Neutrophil (primary cell): Measurements from ENCODE around the gene PRRX2.

ENCODE experiments used
- H3K27ac ChIP-seq: fragments of 200-600 bp; sonication (generic); 2 replicates; pipeline ENCODE4 v1.5.1; 2016; ENCODE audit warnings: mild to moderate bottlenecking, moderate library complexity
- H3K27me3 ChIP-seq: fragments of 200-600 bp; sonication (generic); 2 replicates; pipeline ENCODE4 v1.6.0; 2016; ENCODE audit warnings: mild to moderate bottlenecking
- H3K36me3 ChIP-seq: fragments of 200-600 bp; sonication (generic); 2 replicates; pipeline ENCODE4 v1.5.1; 2017
- H3K4me1 ChIP-seq, 2 experiments: fragments of 200-600 bp in 1 of 2; sonication (generic) in 1 of 2; 1 replicate in 1 of 2; 2 replicates in 1 of 2; pipeline versions ENCODE4 v1.5.1 to v1.6.1; 2013 to 2016; ENCODE audit warnings: low read depth in 1 of 2, low read length in 1 of 2, mild to moderate bottlenecking in 1 of 2, moderate library complexity in 1 of 2; ENCODE audit not compliant: control insufficient read depth in 1 of 2, insufficient read depth in 1 of 2
- H3K4me3 ChIP-seq, 2 experiments: fragments of 200-600 bp in 1 of 2; sonication (generic) in 1 of 2; 1 replicate in 1 of 2; 2 replicates in 1 of 2; pipeline ENCODE4 v1.5.1; 2013 to 2016; ENCODE audit warnings: low read depth in 1 of 2, low read length in 1 of 2, mild to moderate bottlenecking in 1 of 2, moderate library complexity in 1 of 2
- H3K9me3 ChIP-seq: fragments of 200-600 bp; sonication (generic); 2 replicates; pipeline ENCODE4 v1.5.1; 2016
- TF ChIP-seq, protein P1 (sequence below): fragments of 200-600 bp; sonication (generic); IDR thresholded peaks from 2 replicates; pipeline ENCODE4 v1.5.1; 2016; ENCODE audit warnings: antibody characterized with exemption

Gene PRRX2

DNA sequence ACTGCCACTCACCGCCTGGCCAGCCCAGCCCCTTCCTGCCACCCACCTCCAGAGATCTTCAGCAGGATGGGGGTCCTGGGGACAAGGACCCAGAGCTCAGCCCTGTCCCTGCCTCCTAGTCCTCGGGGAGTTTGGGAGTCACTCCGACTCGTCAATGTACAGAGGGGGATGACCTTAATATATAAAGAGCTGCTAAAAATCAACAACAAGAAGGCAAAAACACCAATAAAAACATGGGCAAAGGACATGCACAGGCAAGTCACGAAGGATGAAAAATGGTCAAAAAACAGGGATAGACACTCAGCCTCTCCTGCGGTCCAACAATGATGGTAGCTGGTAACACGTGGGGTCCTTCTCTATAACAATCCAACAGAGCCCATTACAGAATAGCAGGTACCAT, 18.8 kb upstream of the PRRX2 start:
- Histone ChIP-seq H3K27ac (no peak overlapping the region), H3K4me3 (no peak overlapping the region), H3K27me3 (peaks cover 3% of the 10 kb centered on the region), H3K4me1 (peaks cover 6 to 9% of the 10 kb centered on the region in 2 experiments), H3K9me3 (no peaks in the 10 kb centered on the region), H3K36me3 (no peaks in the 10 kb centered on the region)
- TF ChIP-seq, protein P1, sequence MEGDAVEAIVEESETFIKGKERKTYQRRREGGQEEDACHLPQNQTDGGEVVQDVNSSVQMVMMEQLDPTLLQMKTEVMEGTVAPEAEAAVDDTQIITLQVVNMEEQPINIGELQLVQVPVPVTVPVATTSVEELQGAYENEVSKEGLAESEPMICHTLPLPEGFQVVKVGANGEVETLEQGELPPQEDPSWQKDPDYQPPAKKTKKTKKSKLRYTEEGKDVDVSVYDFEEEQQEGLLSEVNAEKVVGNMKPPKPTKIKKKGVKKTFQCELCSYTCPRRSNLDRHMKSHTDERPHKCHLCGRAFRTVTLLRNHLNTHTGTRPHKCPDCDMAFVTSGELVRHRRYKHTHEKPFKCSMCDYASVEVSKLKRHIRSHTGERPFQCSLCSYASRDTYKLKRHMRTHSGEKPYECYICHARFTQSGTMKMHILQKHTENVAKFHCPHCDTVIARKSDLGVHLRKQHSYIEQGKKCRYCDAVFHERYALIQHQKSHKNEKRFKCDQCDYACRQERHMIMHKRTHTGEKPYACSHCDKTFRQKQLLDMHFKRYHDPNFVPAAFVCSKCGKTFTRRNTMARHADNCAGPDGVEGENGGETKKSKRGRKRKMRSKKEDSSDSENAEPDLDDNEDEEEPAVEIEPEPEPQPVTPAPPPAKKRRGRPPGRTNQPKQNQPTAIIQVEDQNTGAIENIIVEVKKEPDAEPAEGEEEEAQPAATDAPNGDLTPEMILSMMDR = no peak

DNA sequence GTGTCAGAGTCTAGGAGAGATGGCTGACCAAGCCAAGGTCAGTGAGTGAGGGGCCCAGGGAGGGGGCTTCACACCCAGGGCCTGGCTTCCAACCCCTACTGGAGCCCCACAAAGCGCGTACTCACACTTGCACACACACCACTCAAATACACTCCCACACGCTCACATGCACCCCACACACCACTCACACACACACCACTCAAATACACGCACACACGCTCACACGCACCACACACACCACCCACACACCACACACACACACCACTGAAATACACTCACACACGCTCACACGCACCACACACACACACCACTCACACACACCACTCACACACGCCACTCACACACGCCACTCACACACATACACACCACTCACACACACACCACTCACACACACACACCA, 17.8 kb upstream of the PRRX2 start:
- H3K9me3 ChIP-seq = no peaks in the 10 kb centered on the region
- no peak overlapping the region for H3K27ac ChIP-seq
- H3K27me3 ChIP-seq = peaks cover 3% of the 10 kb centered on the region
- H3K4me3 ChIP-seq = no peak overlapping the region
- TF ChIP-seq, protein P1 = no peak
- no peaks in the 10 kb centered on the region for H3K36me3 ChIP-seq
- H3K4me1 ChIP-seq = peaks cover under 1 to 1% of the 10 kb centered on the region in 2 experiments

DNA sequence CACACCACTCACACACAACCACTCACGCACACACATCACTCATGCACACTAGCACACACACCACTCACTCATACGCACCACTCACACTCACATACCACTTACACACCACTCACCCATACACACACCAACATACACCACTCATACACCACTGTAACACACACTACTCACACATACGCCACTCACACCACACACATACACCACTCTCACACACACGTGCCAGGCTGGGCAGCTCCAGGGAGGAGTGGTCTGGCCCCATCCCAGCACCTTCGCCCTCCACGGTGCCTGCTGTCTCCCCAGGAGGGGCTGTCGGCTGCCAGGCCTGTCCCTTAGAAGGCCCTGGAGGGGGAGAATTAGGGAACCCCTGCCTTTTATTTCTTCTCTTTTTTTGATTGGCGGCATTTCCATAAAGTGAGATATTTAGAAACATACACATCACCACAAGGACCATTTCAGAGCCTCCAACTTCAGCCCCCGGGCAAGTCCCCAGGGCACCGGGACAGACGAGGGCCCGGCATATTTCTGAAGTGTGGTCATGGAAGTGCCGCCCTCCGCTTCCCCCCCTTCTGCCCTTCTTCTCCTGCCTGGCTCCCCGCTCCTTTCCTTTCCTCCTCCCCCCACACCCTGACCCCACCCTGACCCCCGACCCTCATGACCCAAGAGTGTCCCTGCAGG, 17.2 kb upstream of the PRRX2 start:
- no peaks in the 10 kb centered on the region for H3K9me3 ChIP-seq
- H3K27me3 ChIP-seq = peaks cover 5% of the 10 kb centered on the region
- H3K4me1 ChIP-seq = no peaks in the 10 kb centered on the region
- H3K36me3 ChIP-seq = no peaks in the 10 kb centered on the region
- TF ChIP-seq, protein P1 = no peak
- H3K27ac ChIP-seq = no peak overlapping the region
- H3K4me3 ChIP-seq = no peak overlapping the region

DNA sequence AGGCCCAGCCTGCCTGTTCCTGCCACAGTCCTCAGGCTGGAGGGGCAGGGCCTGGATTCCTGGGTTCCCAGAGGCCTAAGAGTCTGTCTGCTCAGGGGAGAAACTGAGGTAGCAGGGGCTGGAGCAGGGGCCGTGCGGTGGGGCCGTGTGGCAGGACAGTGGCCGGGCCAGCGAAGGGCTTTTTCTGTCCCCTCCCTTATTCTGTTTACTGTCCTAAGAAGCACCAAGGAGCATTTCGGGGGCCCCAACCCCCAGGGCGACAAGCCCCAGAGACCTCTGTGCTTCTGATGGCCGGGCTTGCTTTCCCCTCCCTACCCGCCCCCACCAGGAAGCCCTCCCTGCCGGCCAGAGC, 16.7 kb upstream of the PRRX2 start:
- TF ChIP-seq, protein P1 = no peak
- H3K36me3 ChIP-seq = no peaks in the 10 kb centered on the region
- H3K27ac ChIP-seq = no peak overlapping the region
- no peaks in the 10 kb centered on the region for H3K9me3 ChIP-seq
- H3K4me1 ChIP-seq = no peaks in the 10 kb centered on the region
- no peak overlapping the region for H3K4me3 ChIP-seq
- H3K27me3 ChIP-seq = peaks cover 10% of the 10 kb centered on the region

DNA sequence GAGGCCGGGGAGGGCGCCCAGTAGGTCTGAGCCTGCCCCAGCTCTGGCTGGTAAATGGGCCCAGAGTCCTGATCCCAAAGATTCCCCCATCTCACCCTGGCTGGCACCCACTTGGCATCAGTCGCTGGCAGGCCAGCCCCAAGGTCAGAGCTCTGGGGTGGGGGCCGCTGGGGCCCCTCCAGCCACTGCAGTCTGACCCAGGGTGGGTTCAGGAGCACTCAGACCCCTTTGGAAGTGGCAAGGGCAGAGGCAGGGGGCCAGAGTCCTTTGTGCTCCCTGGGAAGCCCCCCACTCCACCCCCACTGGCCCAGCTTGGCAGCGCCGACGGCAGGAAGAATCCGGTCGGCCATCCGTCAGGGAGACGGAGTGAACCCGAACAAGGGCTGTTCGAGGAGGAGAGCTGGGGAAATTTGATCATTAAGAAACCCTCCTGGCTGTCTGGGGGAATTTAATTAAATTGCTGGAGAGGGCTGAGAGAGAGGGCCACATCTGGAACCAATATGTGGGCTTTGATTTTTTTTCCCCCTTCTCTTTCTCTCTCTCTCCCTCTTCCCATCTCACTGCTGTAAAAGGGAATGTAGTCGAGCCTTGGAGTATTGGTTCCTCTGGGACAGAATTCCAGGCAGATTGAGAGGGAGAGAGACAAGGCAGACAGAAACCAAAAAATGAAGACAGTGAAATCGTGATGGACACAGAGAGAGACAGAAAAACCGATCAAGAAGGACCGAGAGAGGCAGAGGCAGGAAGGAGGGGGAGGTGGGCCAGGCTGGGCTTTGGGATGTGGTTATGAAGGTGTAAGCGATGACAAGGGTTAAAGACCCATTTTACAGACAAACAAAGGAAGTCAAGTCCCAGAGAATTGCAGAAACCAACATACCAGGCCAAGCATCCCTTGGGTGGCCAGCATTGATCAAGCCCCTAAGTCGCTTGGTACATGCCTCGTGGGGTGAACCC, 15.4 kb upstream of the PRRX2 start:
- H3K27ac ChIP-seq = no peak overlapping the region
- H3K27me3 ChIP-seq = peaks cover 23% of the 10 kb centered on the region
- no peaks in the 10 kb centered on the region for H3K9me3 ChIP-seq
- H3K4me1 ChIP-seq = no peaks in the 10 kb centered on the region
- no peaks in the 10 kb centered on the region for H3K36me3 ChIP-seq
- no peak overlapping the region for H3K4me3 ChIP-seq
- TF ChIP-seq, protein P1 = no peak
